Left colon (tissue), 2 donors: ENCODE measurements around the gene KCNG2. TPM values are rescaled to one million over a fixed set of nuclear protein-coding genes. Genes with fewer than 3 reads are reported as not detected.
"Not testable (repeated sequence)": the region's sequence is repeated elsewhere in the genome, so short reads cannot be mapped to it uniquely, and the experiment has no call there.

Experiments used
- ATAC-seq: fragments of 200-7000 bp; cut with Tn5 transposase; one replicate; pipeline ENCODE4 v1.9.1; 2020; ENCODE audit warnings: mild to moderate bottlenecking, moderate library complexity
- DNase-seq, 2 donors: peaks; one replicate each; pipeline ENCODE4 v3.0.0-alpha.2; 2020
- intact Hi-C, 2 donors: fragments of 100-400 bp; cut with DNase I in 1 of 2; cut with micrococcal nuclease in 1 of 2; formaldehyde crosslinking; loops; one replicate each; pipeline versions ENCODE4 v1.11.2 to v1.14.0; 2022; cut with DNase I, micrococcal nuclease
- total RNA-seq, 2 donors: library from RNA; stranded (reverse); fragmentation: NEBNext Ultra II Directional; extraction: Animal tissue kit (Norgen Biotek cat#: 25700); gene quantifications; one replicate each; pipeline ENCODE4 v1.2.1, GENCODE V29; 2021
- donor health status: DM: no; HTN: no; CAD: no.
- donor health status: DM: yes; HTN: yes; CAD: no.

Gene KCNG2
- total RNA-seq, 2 donors from 2014 or later = not detected

- DNase-seq = no peak
- ATAC-seq = no peak
- intact Hi-C loops = no loop called here
These were observed 73.8 kb downstream of the KCNG2 start for GRCh38 chr18:79871481-79872091.

DNA sequence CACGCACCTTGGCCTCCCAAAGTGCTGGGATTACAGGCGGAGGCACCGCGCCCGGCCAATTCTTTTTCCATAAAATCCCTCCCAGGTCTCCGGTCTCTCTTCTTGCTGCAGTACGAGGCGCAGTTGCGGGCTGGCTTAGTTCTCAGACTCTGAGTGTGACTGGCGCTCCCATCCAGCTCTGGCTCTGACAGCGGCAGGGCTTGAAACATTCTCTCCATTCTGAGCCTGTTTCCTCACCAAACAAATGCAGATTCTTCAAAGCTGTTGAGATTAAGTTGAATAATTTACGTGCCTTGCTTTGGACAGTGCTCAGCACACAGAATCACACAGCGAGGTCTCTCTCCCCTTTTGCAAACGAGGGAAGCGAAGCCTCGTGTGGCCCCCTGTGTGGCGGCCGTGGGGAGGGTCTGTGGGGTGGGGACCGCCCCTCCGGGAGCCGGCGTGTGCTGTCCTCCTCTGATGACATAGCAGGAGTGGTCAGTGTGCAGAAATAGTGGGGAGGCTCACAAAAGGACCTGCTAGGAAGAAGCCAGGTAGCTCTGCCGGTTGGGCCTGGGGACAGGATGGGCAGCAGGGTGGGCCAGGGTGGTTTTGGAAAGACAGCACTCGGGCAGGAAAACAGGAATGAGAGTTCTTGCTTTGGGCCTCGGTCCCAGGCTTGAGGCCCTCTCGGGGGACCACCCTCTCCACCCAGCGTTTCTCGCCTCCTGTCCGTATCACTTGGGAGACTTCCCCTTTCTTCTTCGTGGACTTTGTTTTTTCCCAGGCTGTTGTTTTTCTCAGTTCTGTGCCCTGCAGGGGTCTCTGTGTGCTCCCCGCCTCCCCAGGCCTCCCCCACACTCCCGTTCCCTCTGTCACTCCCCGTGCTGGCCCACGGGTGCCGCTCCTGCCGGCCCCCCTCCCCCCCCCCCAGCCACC is 75.0 kb downstream of the KCNG2 start:
- intact Hi-C loops = no loop called here
- DNase-seq = no peak
- ATAC-seq = no peak

- intact Hi-C loops = no loop called here
- no peak for ATAC-seq
- no peak for DNase-seq
These were observed 75.8 kb downstream of the KCNG2 start for GRCh38 chr18:79873449-79874110.

- intact Hi-C loops = no loop called here
- DNase-seq (no peak), ATAC-seq (no peak)
These were observed 77.1 kb downstream of the KCNG2 start for GRCh38 chr18:79874553-79875530.

DNA sequence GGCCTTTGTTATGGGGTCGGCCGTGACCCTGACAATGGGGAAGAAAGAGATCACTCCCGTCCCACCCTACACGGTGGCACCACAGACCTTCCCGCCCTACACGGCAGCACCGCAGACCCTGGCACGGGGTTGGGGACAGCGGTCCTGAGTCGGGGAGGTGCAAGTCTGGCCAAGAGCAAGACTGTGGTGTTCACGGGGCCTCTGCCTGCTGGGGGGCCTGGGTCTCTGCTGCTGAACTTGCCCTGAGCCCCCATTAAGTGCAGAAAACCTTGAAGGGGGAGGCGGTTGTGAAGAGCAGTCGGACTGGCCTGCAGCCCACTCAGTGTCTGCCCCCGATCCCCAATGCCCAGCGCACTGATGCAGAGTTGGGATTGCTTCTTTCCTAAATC is 77.8 kb downstream of the KCNG2 start:
- intact Hi-C loops = no loop called here
- ATAC-seq (no peak), DNase-seq (no peak)

DNA sequence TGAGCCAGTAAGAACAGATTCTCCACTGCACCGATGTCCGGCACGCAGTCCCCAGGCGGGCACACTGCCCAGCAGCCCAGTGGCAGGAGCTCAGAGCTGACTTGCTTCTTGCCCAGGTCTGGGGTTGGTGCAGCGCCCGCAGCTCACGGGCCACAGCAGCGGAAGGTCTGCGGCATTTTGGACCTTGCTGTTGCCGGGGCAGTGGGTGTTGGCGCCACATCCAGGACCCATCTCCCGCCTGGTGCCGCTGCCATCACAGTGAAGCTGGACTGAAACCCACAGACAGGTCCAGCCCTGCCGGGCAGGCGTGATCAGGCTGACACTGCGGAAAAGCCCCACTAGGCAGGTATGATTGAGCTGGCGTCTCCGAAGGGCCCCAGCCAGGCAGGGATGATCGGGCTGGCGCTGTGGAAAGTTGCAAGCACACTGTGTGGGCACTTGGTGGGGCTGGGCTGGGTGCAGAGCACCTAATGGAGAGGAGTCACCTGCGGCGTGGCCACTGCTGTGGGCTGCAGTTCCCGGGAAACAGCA is 78.3 kb downstream of the KCNG2 start:
- ATAC-seq (no peak), DNase-seq (no peak)
- intact Hi-C loops = no loop called here

DNA sequence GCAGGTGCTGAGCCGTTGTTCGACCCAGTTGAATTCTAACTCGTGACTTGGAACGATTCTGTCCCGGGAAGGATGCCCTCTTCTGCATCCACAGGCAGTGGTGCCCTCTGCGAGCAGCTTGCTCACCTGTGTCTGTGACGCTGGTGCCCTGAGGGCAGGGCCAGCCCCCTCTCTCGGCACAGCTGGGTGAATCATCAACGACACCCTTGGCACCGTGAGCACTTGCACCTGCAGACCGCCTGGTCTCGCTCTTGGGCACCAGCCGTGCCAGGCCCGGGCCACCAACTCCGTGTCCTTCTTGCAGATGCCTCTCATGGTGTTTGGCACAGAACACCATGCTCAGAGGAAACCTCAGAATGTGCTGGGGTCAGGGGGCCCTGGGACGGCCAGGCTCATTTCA is 78.8 kb downstream of the KCNG2 start:
- ATAC-seq (no peak), DNase-seq (no peak)
- intact Hi-C loops = no loop called here

DNA sequence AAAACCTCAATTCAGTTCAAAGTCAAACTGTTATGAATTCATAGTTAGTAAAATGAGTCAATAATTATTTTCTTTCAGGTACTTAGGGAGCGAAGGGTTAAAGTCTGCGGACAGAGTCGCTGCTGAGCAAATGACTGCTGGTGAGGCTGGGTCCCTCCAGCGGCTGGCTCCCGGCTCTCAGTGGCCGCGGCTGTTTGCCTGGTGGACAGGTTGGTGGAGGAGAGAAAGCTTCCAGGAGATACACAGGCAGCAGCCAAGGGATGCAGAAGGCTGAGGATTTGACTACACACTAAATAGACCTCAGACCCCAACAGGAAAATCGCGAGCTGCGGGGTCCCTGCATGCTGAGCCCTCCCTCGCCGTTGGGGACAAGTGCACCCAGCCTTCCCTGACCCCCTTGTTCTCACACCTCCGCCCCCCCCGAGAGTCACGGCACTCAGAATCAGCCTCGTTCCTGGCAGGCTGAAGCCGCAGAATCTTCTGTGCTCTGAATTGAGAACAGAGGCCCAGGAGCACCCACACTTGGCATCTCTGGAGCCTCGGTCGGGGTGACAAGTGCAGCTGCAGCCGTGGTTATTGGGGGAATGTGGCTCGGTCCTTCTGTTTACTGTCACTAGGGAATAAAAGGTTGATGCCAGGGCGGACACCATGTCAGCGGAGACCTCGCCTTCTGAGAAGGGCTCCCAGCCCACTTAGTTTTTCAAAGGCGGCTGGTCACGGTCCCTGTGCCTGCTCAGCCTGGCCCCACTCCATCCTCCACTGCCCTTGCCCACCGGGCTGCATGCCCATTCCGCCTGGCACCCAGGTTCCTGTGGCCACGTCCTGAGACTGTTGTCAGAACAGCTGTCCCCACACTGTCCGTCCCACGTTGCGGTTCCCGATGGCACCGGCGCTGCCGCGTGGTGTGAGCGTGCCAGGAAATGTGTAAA is 79.7 kb downstream of the KCNG2 start:
- no peak for ATAC-seq
- intact Hi-C loops = no loop called here
- no peak for DNase-seq

DNA sequence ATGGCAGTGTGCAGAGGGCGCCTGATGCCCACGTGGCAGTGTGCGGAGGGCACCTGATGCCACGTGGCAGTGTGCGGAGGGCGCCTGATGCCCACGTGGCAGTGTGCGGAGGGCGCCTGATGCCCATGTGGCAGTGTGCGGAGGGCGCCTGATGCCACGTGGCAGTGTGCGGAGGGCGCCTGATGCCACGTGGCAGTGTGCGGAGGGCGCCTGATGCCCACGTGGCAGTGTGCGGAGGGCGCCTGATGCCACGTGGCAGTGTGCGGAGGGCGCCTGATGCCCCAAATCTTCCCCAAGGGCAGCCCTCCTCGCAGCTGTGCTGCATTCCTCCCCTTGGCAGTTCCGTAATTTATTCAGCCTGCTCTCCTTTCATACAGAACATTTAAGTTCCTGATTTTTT is 80.5 kb downstream of the KCNG2 start:
- intact Hi-C loops, DNase-seq, ATAC-seq: not testable (repeated sequence)

GRCh38 chr18:79878741-79879378 is 81.1 kb downstream of the KCNG2 start:
- DNase-seq = no peak
- intact Hi-C loops = no loop called here
- ATAC-seq = no peak

DNA sequence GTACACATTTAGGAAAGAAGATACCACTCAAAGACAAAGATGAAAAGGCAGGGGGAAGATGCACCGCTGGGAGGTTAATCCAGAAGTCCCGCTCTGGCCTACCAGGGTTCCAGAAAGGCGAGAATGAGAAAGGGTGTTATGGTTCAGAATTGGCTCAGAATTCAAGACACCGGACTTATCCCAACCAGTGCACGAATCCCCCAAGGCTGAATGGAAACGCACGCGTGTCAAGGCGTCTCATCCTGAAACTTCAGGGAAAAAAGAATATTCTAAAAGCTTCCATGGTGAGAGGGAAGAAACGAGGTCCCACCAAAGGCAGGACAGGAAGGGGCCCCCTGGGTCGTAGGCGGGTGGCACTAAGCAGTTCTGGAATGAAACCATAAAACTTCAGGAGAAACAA is 81.8 kb downstream of the KCNG2 start:
- ATAC-seq (no peak), DNase-seq (no peak)
- intact Hi-C loops = no loop called here

DNA sequence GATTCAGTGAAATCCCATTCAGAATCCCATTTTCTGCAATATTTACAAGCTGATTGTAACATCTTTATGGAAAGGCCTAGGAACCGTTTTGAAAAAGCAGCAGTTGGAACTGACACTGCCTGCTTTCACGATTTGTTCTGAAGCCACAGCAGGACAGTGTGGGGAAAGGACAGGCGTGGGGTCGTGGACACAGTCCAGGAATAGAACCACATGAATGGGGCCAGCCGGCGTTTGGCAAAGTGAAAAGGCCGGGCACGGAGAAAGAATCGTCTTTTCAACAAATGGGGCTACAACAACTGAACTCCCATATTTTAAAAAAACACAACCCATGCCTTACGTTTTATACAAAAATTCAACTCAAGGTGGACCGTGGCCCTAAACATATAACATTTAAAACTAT is 84.0 kb downstream of the KCNG2 start:
- ATAC-seq (no peak), DNase-seq (no peak)
- intact Hi-C loops = no loop called here

- DNase-seq (peak in 1 of 2 donors; percentile 10), ATAC-seq (no peak)
- intact Hi-C loops = no loop called here
These were observed 84.9 kb downstream of the KCNG2 start for GRCh38 chr18:79882522-79883241.

DNA sequence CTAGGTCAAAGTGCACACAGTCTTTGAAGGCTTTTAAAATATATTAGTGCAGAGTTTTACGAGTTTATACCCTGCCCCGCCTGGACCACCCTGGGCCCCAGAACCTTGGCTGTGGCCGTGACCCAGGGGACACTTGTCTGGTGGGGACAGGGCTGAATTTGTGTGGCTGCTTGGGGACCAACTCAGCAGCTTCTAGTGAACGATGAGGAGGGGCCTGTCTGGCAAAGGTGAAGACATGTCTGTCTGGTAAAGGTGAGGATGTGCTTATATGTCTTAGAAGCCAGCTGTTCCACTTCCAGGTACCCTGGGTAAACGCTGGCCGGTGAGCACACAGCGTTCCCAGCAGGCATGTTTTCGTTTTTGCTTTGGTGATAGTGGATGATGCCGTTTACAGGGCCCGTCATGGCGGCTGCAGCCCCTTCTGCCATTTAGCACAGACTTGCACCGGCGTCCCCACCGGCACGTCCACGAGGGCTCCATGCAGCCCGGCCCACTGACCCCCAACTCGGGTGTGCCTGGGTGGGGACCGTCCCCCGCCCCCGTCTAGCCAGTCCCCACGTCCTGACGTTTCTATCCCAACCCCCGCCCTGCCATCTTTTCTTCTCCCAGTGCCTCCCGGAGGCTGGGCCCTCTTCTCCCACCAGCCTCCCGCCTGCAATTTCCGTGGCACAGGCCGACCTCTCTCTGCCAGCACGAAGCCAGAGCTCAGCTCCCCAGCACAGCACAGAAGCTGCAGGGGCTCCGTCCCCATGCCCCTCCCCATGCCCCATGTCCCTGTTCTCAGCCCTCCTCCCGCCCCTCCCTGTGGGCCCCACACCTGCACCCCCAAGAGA is 85.9 kb downstream of the KCNG2 start:
- ATAC-seq = no peak
- peak in 1 of 2 donors; percentile 13 for DNase-seq
- intact Hi-C loops = no loop called here

DNA sequence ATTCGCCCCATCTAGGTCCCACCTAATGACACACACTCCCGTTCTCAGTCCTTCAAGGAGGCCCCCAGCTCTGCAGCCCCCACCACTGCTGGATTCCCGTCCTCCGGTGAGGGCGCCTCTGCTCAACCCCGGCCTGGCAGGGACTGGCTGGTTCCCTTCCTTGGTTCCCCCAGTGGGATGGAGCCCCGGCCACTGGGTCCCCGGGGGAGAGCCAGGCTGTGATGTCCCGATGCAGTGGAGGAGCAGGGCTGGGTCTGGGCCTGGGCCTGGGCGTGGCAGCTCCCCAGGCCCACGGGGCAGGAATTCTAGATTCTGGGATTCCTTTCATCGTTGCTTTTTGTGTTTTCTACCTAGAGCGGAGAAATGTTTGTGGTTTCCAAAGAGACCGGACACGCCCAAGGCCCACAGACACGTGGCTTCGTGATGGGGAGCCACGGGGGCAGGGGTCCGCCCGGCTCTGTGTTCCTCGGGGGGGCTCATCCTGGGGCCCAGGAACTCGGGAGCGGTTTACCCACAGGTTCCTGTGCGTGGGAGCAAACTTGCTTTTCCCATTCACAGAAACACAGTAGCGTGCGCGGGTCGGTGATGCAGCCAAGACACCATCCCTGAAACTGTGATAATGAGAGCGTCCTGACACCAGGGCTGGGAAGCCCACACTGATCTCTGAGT is 86.7 kb downstream of the KCNG2 start:
- DNase-seq (no peak), ATAC-seq (no peak)
- intact Hi-C loops = no loop called here
